ENCODE results near the gene CREBRF. TPM values are rescaled to one million over a fixed set of nuclear protein-coding genes. Genes with fewer than 3 reads are reported as not detected.
"Not testable (repeated sequence)": the region's sequence is repeated elsewhere in the genome, so short reads cannot be mapped to it uniquely, and the experiment has no call there.

Gene CREBRF
- total and polyA plus RNA-seq, 2 experiments from 2014 or later = 2.0 to 3.5 TPM

DNA sequence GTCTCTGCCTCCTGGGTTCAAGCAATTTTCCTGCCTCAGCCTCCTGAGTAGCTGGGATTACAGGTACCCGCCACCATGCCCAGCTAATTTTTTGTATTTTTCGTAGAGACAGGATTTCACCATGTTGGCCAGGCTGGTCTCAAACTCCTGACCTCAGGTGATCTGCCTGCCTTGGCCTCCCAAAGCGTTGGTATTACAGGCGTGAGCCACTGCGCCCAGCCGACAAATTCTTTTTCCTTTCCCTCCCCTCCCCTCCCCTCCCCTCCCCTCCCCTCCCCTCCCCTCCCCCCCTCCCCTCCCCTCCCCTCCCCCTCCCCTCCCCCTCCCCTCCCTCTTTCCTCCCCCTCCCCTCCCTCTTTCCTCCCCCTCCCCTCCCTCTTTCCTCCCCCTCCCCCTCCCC, 76.0 kb downstream of the CREBRF start:
- not testable (repeated sequence) for H3K9me3 Mint-ChIP-seq; H3K4me3 ChIP-seq; H3K79me2 ChIP-seq (replicated peaks; ENCODE audit: insufficient read depth); H3K9me2 ChIP-seq (ENCODE audit: insufficient read depth); ATAC-seq; DNase-seq (ENCODE audit: low spot score); H4K20me1 ChIP-seq (replicated peaks; ENCODE audit: insufficient read depth); H3K27ac ChIP-seq (ENCODE audit: low read depth); H3K27me3 ChIP-seq (ENCODE audit: insufficient read depth); H3F3A ChIP-seq (replicated peaks; ENCODE audit: low read depth); H3K36me3 Mint-ChIP-seq (ENCODE audit: low read depth); H3K4me2 ChIP-seq; H3K4me1 ChIP-seq (ENCODE audit: insufficient read depth); H2AFZ ChIP-seq; H3K4me3 Mint-ChIP-seq; H3K27me3 Mint-ChIP-seq (ENCODE audit: insufficient read depth, low read depth, poor library complexity); H3K36me3 ChIP-seq (ENCODE audit: insufficient read depth); H3K27ac Mint-ChIP-seq; H3K4me1 Mint-ChIP-seq

DNA sequence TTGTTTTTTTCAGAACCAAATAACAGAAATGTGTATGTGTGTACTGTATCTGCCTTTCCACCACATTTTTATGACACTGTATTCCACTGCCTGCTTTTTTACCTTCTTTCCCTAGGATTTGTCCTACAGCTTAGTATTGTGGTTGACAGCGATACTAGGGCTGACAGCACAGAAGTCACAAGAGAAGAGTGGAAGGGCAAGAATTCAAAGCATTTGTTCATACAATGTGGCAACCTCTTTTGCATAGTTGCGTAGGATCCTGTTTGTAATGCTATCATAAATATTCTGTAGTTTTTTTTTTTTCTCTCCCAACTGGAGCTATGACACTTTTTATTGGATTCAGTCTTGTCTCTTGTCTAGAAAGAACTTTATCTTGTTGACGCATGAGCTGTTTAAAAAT, 82.6 kb downstream of the CREBRF start:
- Histone ChIP-seq H3K4me1 (ENCODE audit: insufficient read depth) (peaks cover 31% of the 10 kb centered on the region), H3K79me2 (replicated peaks; ENCODE audit: insufficient read depth) (no peaks in the 10 kb centered on the region), H3K36me3 (ENCODE audit: insufficient read depth) (no peaks in the 10 kb centered on the region), H2AFZ (no peak overlapping the region), H3K9me2 (ENCODE audit: insufficient read depth) (no peaks in the 10 kb centered on the region), H3K4me3 (no peak overlapping the region), H3K27ac (ENCODE audit: low read depth) (no peak overlapping the region), H4K20me1 (replicated peaks; ENCODE audit: insufficient read depth) (no peaks in the 10 kb centered on the region), H3K4me2 (peak overlapping the region; percentile 15), H3K27me3 (ENCODE audit: insufficient read depth) (no peaks in the 10 kb centered on the region), H3F3A (replicated peaks; ENCODE audit: low read depth) (no peaks in the 10 kb centered on the region)
- ATAC-seq = peak; percentile 69
- peak overlapping the region; percentile 78 for H3K27ac Mint-ChIP-seq
- no peak for TF ChIP-seq EZH2 (IDR thresholded peaks at IDR 0.05; ENCODE audit: low read depth, unreplicated experiment)
- TF ChIP-seq, protein P1, sequence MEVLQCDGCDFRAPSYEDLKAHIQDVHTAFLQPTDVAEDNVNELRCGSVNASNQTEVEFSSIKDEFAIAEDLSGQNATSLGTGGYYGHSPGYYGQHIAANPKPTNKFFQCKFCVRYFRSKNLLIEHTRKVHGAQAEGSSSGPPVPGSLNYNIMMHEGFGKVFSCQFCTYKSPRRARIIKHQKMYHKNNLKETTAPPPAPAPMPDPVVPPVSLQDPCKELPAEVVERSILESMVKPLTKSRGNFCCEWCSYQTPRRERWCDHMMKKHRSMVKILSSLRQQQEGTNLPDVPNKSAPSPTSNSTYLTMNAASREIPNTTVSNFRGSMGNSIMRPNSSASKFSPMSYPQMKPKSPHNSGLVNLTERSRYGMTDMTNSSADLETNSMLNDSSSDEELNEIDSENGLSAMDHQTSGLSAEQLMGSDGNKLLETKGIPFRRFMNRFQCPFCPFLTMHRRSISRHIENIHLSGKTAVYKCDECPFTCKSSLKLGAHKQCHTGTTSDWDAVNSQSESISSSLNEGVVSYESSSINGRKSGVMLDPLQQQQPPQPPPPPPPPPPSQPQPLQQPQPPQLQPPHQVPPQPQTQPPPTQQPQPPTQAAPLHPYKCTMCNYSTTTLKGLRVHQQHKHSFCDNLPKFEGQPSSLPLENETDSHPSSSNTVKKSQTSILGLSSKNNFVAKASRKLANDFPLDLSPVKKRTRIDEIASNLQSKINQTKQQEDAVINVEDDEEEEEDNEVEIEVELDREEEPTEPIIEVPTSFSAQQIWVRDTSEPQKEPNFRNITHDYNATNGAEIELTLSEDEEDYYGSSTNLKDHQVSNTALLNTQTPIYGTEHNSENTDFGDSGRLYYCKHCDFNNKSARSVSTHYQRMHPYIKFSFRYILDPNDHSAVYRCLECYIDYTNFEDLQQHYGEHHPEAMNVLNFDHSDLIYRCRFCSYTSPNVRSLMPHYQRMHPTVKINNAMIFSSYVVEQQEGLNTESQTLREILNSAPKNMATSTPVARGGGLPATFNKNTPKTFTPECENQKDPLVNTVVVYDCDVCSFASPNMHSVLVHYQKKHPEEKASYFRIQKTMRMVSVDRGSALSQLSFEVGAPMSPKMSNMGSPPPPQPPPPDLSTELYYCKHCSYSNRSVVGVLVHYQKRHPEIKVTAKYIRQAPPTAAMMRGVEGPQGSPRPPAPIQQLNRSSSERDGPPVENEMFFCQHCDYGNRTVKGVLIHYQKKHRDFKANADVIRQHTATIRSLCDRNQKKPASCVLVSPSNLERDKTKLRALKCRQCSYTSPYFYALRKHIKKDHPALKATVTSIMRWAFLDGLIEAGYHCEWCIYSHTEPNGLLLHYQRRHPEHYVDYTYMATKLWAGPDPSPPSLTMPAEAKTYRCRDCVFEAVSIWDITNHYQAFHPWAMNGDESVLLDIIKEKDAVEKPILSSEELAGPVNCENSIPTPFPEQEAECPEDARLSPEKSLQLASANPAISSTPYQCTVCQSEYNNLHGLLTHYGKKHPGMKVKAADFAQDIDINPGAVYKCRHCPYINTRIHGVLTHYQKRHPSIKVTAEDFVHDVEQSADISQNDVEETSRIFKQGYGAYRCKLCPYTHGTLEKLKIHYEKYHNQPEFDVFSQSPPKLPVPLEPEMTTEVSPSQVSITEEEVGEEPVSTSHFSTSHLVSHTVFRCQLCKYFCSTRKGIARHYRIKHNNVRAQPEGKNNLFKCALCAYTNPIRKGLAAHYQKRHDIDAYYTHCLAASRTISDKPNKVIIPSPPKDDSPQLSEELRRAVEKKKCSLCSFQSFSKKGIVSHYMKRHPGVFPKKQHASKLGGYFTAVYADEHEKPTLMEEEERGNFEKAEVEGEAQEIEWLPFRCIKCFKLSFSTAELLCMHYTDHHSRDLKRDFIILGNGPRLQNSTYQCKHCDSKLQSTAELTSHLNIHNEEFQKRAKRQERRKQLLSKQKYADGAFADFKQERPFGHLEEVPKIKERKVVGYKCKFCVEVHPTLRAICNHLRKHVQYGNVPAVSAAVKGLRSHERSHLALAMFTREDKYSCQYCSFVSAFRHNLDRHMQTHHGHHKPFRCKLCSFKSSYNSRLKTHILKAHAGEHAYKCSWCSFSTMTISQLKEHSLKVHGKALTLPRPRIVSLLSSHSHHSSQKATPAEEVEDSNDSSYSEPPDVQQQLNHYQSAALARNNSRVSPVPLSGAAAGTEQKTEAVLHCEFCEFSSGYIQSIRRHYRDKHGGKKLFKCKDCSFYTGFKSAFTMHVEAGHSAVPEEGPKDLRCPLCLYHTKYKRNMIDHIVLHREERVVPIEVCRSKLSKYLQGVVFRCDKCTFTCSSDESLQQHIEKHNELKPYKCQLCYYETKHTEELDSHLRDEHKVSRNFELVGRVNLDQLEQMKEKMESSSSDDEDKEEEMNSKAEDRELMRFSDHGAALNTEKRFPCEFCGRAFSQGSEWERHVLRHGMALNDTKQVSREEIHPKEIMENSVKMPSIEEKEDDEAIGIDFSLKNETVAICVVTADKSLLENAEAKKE (CRISPR knock-in tag; IDR thresholded peaks at IDR 0.05) = no peak
- no peak for TF ChIP-seq STAT1 (IDR thresholded peaks at IDR 0.05; ENCODE audit: unreplicated experiment)
- no peak for TF ChIP-seq POLR2AphosphoS5 (IDR thresholded peaks at IDR 0.05; ENCODE audit: low read depth)
- TF ChIP-seq NANOG (IDR thresholded peaks at IDR 0.05; ENCODE audit: borderline replicate concordance) = no peak
- no peak for TF ChIP-seq JUNB (IDR thresholded peaks at IDR 0.05; ENCODE audit: unreplicated experiment)
- TF ChIP-seq ZNF114 (CRISPR knock-in tag; IDR thresholded peaks at IDR 0.05) = no peak
- H3K4me1 Mint-ChIP-seq = peaks cover 30% of the 10 kb centered on the region
- H3K9me3 Mint-ChIP-seq = no peaks in the 10 kb centered on the region
- peak overlapping the region; percentile 25; the same call in 1 of the 3 replicates for H3K4me3 Mint-ChIP-seq
- H3K27me3 Mint-ChIP-seq (ENCODE audit: insufficient read depth, low read depth, poor library complexity) = peaks cover 2% of the 10 kb centered on the region
- no peaks in the 10 kb centered on the region for H3K36me3 Mint-ChIP-seq (ENCODE audit: low read depth)
- peak; percentile 56 for DNase-seq (ENCODE audit: low spot score)
